ENCODE data around the gene CCNY.

Gene CCNY

DNA sequence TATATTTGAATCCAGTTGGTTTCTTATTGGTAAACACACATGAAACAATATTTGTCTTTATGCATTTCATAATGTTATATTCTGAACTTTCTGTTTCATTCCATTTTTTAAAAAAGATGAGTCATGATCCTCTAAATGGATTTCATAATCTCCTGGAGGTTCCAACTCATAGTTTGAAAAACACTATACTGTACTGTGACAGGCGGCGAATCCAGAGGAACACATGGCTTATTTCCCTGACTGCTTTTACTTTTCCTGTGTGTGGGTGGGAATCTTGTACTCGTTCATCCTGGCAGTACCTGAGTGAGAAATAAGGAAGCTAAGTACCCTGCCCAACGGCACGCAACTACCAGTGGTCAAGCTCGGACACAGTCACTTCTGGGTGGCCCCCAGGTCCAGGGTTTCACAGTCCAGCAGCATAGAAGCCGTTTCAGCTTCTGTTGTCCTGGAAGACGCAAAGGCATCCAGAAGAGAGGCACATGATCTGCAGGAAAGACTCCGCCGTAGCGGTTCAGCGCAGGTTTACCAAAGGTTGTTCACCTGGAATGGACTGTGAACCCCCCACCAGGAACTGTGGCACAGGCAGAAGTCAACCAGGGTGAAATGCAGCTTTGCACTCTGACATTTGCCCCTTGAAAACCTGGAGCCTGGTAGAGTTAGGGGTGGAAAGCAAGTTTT lies 117.7 kb downstream of the CCNY start:
- ATAC-seq (replicated peaks; ENCODE audit: extremely low read depth, poor library complexity, severe bottlenecking) (no peak), DNase-seq (ENCODE audit: low spot score in 2 of 2) (no peak)
- Mint-ChIP-seq H3K27me3 (no peaks in the 10 kb centered on the region), H3K36me3 (ENCODE audit: insufficient read depth) (peaks cover 2% of the 10 kb centered on the region), H3K9me3 (no peaks in the 10 kb centered on the region), H3K4me1 (peaks cover 63% of the 10 kb centered on the region), H3K4me3 (no peak overlapping the region), H3K27ac (ENCODE audit: low read depth) (no peak overlapping the region)

DNA sequence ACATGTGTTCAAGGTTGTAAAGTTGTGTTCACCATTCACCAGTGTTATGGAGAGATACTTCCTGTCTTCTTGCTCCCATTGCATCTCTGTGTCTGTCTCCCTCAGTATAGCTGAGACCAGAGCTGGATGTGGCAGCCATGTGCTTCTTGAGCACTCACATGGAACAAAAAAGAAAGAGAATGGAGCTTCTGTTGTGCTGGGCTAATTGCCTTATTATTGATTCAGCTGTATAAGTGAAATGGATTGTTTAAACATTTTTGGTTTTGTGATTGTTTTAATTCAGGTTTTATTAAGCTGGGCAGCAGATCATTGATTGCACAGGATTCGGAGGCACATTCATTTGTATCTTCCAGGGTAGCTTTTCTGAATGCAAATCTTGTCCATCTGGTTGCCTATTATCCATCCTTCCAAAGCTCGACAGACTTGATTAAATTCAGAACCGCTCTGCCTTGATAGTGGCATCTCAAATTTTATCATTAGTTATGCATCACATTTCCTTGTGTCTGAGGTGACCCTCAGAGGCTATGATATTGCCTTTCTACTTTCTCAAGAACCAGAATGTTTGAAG lies 119.9 kb downstream of the CCNY start:
- H3K9me3 Mint-ChIP-seq: no peaks in the 10 kb centered on the region
- no peak overlapping the region for H3K4me3 Mint-ChIP-seq
- no peak overlapping the region for H3K27ac Mint-ChIP-seq (ENCODE audit: low read depth)
- H3K27me3 Mint-ChIP-seq: no peaks in the 10 kb centered on the region
- no peak for ATAC-seq (replicated peaks; ENCODE audit: extremely low read depth, poor library complexity, severe bottlenecking)
- peaks cover 2% of the 10 kb centered on the region for H3K36me3 Mint-ChIP-seq (ENCODE audit: insufficient read depth)
- no peak for DNase-seq (ENCODE audit: low spot score in 2 of 2)
- peaks cover 40% of the 10 kb centered on the region for H3K4me1 Mint-ChIP-seq

DNA sequence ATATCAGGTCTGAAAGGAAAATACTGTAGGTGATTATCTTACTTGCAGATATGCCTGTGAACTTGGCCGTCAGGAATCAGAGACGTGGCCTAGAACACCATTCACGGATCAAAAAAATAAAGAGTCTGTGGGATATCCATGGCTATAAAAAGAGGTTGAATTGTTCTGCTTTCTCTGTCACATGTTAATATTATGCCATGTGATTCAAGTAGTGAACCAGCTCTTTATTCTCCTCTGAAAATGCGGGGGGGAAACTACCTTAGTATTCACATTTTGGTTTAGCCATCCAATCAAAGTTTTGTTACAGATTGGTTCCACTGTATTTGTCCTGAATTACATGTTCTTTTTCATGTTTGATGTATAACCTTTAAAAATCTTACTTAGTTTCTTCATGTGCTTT lies 120.5 kb downstream of the CCNY start:
- Mint-ChIP-seq H3K36me3 (ENCODE audit: insufficient read depth) (peaks cover 2% of the 10 kb centered on the region), H3K9me3 (no peaks in the 10 kb centered on the region), H3K27me3 (no peaks in the 10 kb centered on the region), H3K27ac (ENCODE audit: low read depth) (peak overlapping the region; percentile 39), H3K4me1 (peaks cover 38% of the 10 kb centered on the region), H3K4me3 (no peak overlapping the region)
- ATAC-seq (replicated peaks; ENCODE audit: extremely low read depth, poor library complexity, severe bottlenecking) (no peak), DNase-seq (ENCODE audit: low spot score in 2 of 2) (no peak)

DNA sequence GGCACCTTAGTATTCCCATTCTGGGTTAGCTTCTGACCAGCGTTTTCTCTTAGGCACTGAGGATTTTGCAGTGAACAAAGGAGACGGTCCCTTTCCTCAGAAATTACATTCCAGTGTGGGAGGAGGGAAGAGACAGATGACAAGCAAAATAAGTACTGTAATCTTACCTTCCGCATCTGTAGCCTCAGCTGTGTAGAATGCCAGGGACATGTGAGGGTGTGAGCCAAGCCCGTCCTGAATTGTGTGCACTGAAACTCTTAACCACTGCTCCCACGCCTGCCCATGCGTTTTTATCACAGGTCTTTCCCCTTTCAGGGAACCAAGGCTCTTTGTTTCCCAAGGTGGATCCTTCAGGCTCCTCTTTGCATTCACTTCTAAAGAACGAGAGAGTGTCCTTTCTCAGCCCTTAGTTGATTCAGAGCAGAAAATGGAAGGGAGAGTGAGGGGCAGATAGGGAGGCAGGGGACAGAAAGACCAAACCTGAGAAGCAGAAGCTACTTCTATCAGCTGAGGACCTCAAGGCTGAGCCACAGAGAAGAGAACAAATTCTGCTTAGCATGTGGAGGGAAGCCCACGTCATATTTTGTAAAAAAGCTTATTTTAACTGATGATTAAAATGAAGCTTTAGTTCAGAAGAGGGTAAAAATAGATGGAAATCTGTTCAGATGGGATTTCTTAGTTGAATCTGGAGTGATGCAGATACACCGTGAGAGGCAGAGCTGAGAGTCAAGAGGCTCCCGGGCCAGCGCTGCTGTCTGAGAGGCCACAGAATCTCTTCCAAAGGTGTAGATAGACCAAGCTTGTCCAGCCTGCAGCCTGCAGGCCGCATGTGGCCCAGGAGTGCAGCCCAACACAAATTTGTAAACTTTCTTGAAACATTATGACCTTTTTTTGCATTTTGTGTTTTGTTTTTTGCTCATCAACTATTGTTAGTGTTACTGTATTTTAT lies 122.5 kb downstream of the CCNY start:
- Mint-ChIP-seq H3K36me3 (ENCODE audit: insufficient read depth) (peaks cover 2% of the 10 kb centered on the region), H3K4me1 (peaks cover 37% of the 10 kb centered on the region), H3K27ac (ENCODE audit: low read depth) (no peak overlapping the region), H3K9me3 (no peaks in the 10 kb centered on the region), H3K4me3 (peak overlapping the region; percentile 37), H3K27me3 (no peaks in the 10 kb centered on the region)
- no peak for DNase-seq (ENCODE audit: low spot score in 2 of 2)
- no peak for ATAC-seq (replicated peaks; ENCODE audit: extremely low read depth, poor library complexity, severe bottlenecking)

DNA sequence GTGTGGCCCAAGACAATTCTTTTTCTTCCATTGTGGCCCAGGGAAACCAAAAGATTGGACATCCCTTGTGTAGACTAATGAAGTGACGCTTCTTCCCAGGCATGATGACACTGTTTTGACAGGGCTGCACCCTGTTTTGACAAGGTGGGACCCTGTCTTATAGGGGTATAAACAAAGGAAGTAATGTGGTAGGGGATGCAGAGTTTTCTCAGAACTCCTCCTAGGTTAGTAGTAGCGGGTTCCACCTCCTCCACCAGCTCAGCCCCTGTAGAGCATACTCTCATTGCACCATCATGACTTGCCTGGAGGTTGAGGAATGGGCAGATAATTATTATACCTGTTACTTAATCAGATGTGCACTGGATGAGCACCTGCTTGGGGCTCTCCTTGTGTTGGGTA lies 123.1 kb downstream of the CCNY start:
- H3K4me3 Mint-ChIP-seq: peak overlapping the region; percentile 37
- DNase-seq (ENCODE audit: low spot score in 2 of 2): no peak
- peaks cover 2% of the 10 kb centered on the region for H3K36me3 Mint-ChIP-seq (ENCODE audit: insufficient read depth)
- H3K27me3 Mint-ChIP-seq: no peaks in the 10 kb centered on the region
- no peaks in the 10 kb centered on the region for H3K9me3 Mint-ChIP-seq
- no peak for ATAC-seq (replicated peaks; ENCODE audit: extremely low read depth, poor library complexity, severe bottlenecking)
- H3K4me1 Mint-ChIP-seq: peaks cover 32% of the 10 kb centered on the region
- H3K27ac Mint-ChIP-seq (ENCODE audit: low read depth): no peak overlapping the region

DNA sequence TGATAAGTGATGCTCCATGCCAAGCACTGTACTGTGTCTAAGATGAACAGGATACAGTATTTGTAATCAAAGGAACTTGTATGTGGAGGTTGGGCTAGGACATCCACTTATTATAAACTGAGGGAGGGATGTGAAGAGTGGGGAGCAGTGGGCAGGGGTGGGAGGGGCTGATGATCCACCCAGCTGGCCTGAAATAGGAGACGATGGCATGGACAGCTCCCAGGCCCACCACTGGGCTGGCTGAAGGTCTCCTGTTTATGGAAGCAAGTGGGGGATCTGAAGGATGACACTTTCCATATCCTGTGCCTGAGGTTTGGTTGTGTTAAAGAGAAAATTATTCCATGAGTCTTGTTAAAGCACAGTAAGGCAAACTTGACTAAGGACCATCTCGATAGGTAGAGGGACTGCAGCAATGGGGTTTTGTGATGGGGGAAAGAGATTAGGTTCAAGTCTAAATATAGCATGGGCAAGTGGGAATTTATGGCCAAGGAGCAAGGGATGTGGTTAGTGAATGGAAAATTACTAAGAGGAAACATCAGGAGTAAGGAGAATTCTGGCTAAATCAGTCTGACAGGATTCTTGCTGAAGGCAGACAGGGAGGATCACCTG lies 124.6 kb downstream of the CCNY start:
- no peak for DNase-seq (ENCODE audit: low spot score in 2 of 2)
- peaks cover 2% of the 10 kb centered on the region for H3K36me3 Mint-ChIP-seq (ENCODE audit: insufficient read depth)
- peaks cover 18% of the 10 kb centered on the region for H3K4me1 Mint-ChIP-seq
- ATAC-seq (replicated peaks; ENCODE audit: extremely low read depth, poor library complexity, severe bottlenecking): no peak
- H3K27ac Mint-ChIP-seq (ENCODE audit: low read depth): no peak overlapping the region
- H3K27me3 Mint-ChIP-seq: no peaks in the 10 kb centered on the region
- H3K4me3 Mint-ChIP-seq: no peak overlapping the region
- H3K9me3 Mint-ChIP-seq: no peaks in the 10 kb centered on the region

DNA sequence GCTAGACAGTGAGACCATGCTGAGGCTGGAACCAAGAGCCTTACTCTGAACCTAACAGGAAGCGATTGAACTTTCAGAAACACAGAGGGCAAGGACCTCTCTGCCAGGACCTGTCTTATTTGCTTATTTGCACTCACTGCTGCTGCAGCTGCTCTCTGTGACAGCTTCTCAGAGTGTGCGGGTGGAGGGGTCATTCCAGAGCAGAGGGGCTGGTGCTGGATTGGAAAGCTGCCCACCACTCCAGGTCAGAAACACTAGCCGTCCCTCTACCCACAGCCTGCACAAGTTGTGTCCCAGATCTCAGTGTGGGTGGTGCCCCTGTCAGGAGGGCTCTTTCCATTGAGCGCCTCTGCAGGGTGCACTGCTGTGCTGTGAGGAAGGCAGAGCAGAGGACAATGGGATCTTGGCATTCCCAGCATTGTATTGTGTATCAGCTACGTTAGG lies 126.2 kb downstream of the CCNY start:
- Mint-ChIP-seq H3K27me3 (no peaks in the 10 kb centered on the region), H3K4me1 (peaks cover 5% of the 10 kb centered on the region), H3K27ac (ENCODE audit: low read depth) (no peak overlapping the region), H3K9me3 (no peaks in the 10 kb centered on the region), H3K36me3 (ENCODE audit: insufficient read depth) (peaks cover 1% of the 10 kb centered on the region), H3K4me3 (no peak overlapping the region)
- no peak for ATAC-seq (replicated peaks; ENCODE audit: extremely low read depth, poor library complexity, severe bottlenecking)
- no peak for DNase-seq (ENCODE audit: low spot score in 2 of 2)

DNA sequence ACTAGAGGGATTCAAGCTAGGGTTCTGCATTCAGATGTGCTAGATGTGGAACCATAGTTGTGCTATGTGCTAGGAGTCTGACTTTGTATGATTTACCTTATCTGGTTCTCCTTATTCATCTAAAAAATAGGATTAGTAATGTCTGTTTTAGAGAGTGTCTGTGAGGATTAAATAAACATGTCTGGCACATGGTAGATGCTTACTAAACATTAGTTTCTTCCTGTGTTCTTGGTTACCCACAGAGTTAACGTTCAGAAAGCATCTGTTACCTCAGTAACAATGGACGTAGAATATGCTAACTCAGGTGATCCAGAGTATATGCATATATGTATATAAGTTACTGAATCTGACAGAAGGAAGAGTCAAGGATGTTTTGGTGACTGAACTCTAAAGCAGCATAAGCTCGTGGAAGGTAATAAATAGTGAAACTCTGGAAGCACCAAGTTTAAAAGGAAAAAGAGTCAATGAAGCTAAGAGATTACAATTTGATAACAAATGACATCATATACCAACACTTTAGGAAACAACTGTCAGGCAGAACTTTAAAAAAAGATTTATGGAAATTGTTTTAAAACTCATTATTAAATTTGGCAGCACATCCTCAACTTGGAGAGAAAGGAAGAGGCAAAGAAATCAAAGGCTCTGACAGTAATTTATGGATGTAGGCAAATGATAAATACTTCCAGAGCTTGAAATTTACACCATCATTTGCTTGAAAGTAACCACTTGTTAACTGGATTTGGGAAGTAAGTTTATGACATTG lies 127.0 kb downstream of the CCNY start:
- Mint-ChIP-seq H3K4me3 (no peak overlapping the region), H3K27ac (ENCODE audit: low read depth) (no peak overlapping the region), H3K9me3 (no peaks in the 10 kb centered on the region), H3K36me3 (ENCODE audit: insufficient read depth) (no peaks in the 10 kb centered on the region), H3K27me3 (no peaks in the 10 kb centered on the region), H3K4me1 (no peaks in the 10 kb centered on the region)
- ATAC-seq (replicated peaks; ENCODE audit: extremely low read depth, poor library complexity, severe bottlenecking): peak; percentile 19
- DNase-seq (ENCODE audit: low spot score in 2 of 2): no peak

DNA sequence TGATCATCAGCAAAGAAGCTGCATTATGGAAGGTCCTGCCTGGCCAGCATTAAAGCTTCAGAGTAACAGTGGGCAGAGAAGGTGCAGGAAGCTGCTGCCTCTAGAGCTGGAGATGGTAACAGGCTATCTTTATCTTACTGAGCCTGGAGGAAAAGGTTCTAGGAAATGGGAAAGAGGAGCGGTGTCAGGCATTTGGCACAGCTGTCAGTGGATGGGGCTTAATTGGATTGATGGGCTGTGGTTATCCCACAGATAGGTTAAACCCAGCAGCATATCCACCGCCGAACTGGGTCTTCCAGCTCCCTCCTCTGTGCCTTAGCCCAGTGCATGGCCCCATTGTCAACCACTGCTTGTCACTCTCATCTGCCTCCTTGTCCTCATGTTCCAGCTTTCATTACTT lies 127.6 kb downstream of the CCNY start:
- H3K27me3 Mint-ChIP-seq: no peaks in the 10 kb centered on the region
- no peaks in the 10 kb centered on the region for H3K9me3 Mint-ChIP-seq
- DNase-seq (ENCODE audit: low spot score in 2 of 2): no peak

DNA sequence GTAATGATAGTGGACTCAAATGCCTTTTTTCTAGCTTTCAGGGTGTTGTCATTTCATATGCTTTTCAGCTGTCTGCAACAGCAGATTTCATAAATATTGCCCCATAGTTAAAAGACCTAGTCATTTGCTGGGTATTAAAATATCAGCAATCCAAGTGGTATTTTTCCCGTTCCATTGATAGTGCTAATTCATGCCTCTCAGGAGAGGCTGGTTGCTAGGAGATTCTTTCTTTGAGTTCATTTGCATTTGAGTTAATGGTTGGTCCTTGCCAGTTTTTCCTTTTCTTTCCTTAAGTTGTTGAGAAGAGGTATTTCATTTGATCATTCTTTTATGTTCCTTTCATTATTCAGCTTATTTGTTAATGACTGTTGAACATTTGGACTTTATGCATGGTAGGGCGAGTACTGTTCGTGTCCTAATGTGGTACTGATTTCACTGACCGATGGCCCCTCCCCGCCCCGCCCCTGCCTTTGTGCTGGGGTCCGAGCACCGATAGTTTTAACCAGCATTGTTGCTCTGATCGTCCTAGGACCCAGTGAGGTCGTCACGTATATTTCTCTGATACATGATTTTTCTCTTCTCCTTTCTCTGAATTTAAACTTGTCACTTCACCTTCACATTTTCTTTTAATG lies 128.6 kb downstream of the CCNY start:
- Mint-ChIP-seq H3K4me3 (no peak overlapping the region), H3K27me3 (no peaks in the 10 kb centered on the region), H3K9me3 (no peaks in the 10 kb centered on the region), H3K36me3 (ENCODE audit: insufficient read depth) (peaks cover 1% of the 10 kb centered on the region), H3K4me1 (peaks cover 15% of the 10 kb centered on the region), H3K27ac (ENCODE audit: low read depth) (no peak overlapping the region)
- no peak for DNase-seq (ENCODE audit: low spot score in 2 of 2)
- ATAC-seq (replicated peaks; ENCODE audit: extremely low read depth, poor library complexity, severe bottlenecking): no peak

More for the DNA sequence above, 127.6 kb downstream of the CCNY start:
- peaks cover 5% of the 10 kb centered on the region for H3K4me1 Mint-ChIP-seq
- H3K4me3 Mint-ChIP-seq: no peak overlapping the region
- no peak for ATAC-seq (replicated peaks; ENCODE audit: extremely low read depth, poor library complexity, severe bottlenecking)
- no peak overlapping the region for H3K27ac Mint-ChIP-seq (ENCODE audit: low read depth)
- no peaks in the 10 kb centered on the region for H3K36me3 Mint-ChIP-seq (ENCODE audit: insufficient read depth)

DNA sequence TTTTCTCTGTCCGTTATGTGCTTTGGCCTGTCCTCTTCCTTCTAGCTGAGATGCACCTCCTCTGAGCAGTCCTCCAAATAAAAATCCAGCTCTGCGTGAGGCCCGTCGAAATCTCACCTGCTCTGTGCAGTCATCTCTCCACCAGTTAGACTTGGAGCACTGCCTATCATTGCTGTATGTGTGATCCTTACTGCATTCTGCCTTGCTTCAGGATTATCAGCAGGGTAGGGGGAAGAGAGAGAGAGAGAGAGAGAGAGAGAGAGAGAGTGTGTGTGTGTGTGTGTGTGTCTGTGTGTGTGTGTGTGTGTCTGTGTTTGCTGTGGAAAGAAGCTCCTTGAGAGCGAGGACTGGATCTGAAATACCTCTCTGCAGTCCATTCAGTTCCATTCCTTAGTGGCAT lies 129.4 kb downstream of the CCNY start:
- DNase-seq (ENCODE audit: low spot score in 2 of 2) (no peak), ATAC-seq (replicated peaks; ENCODE audit: extremely low read depth, poor library complexity, severe bottlenecking) (no peak)
- Mint-ChIP-seq H3K4me1 (peaks cover 23% of the 10 kb centered on the region), H3K9me3 (no peaks in the 10 kb centered on the region), H3K27ac (ENCODE audit: low read depth) (no peak overlapping the region), H3K27me3 (no peaks in the 10 kb centered on the region), H3K36me3 (ENCODE audit: insufficient read depth) (peaks cover 1% of the 10 kb centered on the region), H3K4me3 (no peak overlapping the region)

DNA sequence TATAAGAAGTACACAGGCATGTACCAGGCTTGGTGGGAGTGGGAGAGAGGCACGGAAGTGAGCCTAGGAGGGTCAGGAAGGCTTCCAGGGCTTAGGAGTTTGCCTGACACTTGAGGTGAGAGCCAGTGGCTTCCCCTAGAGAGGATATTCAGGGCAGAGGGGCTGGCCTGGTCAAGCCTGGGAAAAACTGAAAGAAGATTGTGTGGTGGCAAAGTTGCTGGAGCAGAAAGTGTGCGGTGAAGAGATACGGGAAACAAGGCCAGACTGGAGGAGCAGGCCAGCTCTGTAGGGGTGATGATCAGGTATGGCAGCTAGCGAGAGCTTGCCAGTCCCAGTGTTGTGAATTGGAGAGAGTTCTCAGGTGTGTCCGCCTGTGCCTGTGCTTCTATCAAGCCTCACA lies 129.9 kb downstream of the CCNY start:
- no peaks in the 10 kb centered on the region for H3K9me3 Mint-ChIP-seq
- no peak overlapping the region for H3K4me3 Mint-ChIP-seq
- H3K27ac Mint-ChIP-seq (ENCODE audit: low read depth): no peak overlapping the region
- H3K4me1 Mint-ChIP-seq: peaks cover 28% of the 10 kb centered on the region
- no peak for ATAC-seq (replicated peaks; ENCODE audit: extremely low read depth, poor library complexity, severe bottlenecking)
- DNase-seq (ENCODE audit: low spot score in 2 of 2): no peak
- no peaks in the 10 kb centered on the region for H3K27me3 Mint-ChIP-seq
- peaks cover 1% of the 10 kb centered on the region for H3K36me3 Mint-ChIP-seq (ENCODE audit: insufficient read depth)

Data from central memory CD8-positive, alpha-beta T cell (primary cell).